Common myeloid progenitor, CD34-positive (primary cell): Measurements from ENCODE around the gene NOSIP.

Source experiments
- CTCF ChIA-PET: fragments of 350-600 bp; sonication (Branson Sonifier 250); formaldehyde crosslinking; loops from one replicate; lab custom pipeline; 2021; ENCODE audit warnings: antibody characterized with exemption; lab: Charles Lee
- POLR2A ChIA-PET: fragments of 350-600 bp; sonication (Branson Sonifier 250); formaldehyde crosslinking; loops from one replicate; lab custom pipeline; 2021; ENCODE audit warnings: antibody characterized with exemption; lab: Charles Lee
- DNase-seq, 3 donors: peaks; one replicate each; pipeline versions ENCODE4 v3.0.0 to v3.0.0-alpha.2; 2013
- H3K27ac ChIP-seq, 2 experiments: 1 replicate in 1 of 2; 2 replicates in 1 of 2; pipeline ENCODE4 v1.7.0; 2013; ENCODE audit warnings: inconsistent platforms in 2 of 2, low read length in 2 of 2, mild to moderate bottlenecking in 2 of 2, low read depth in 1 of 2, moderate library complexity in 1 of 2; ENCODE audit not compliant: severe bottlenecking in 2 of 2, insufficient read depth in 1 of 2, poor library complexity in 1 of 2
- H3K27me3 ChIP-seq, 5 experiments: replicated peaks in 2 of 5; 1 replicate in 3 of 5; 2 replicates in 2 of 5; pipeline versions ENCODE4 v1.6.1 to v1.7.0; 2013; ENCODE audit warnings: low read length in 4 of 5, mild to moderate bottlenecking in 2 of 5, moderate library complexity in 2 of 5, inconsistent platforms in 1 of 5; ENCODE audit not compliant: insufficient read depth in 5 of 5, control insufficient read depth in 4 of 5
- H3K36me3 ChIP-seq, 4 experiments: 1 replicate in 2 of 4; 2 replicates in 2 of 4; pipeline versions ENCODE4 v1.6.1 to v1.7.0; 2013; ENCODE audit warnings: low read length in 3 of 4, control low read depth in 1 of 4, mild to moderate bottlenecking in 1 of 4; ENCODE audit not compliant: control insufficient read depth in 4 of 4, insufficient read depth in 4 of 4
- H3K4me1 ChIP-seq, 4 experiments: 1 replicate in 3 of 4; 2 replicates in 1 of 4; pipeline versions ENCODE4 v1.6.1 to v1.7.1; 2013; ENCODE audit warnings: low read length in 3 of 4, mild to moderate bottlenecking in 3 of 4, control low read depth in 1 of 4, inconsistent platforms in 1 of 4, moderate library complexity in 1 of 4; ENCODE audit not compliant: control insufficient read depth in 4 of 4, insufficient read depth in 4 of 4; ENCODE audit errors: control extremely low read depth in 1 of 4
- H3K4me3 ChIP-seq, 7 experiments: 1 replicate in 4 of 7; 2 replicates in 3 of 7; pipeline versions ENCODE4 v1.5.1 to v1.7.0; 2013; ENCODE audit warnings: mild to moderate bottlenecking in 7 of 7, low read length in 6 of 7, moderate library complexity in 6 of 7, inconsistent platforms in 2 of 7, low read depth in 2 of 7, control low read depth in 1 of 7; ENCODE audit not compliant: insufficient read depth in 4 of 7, control insufficient read depth in 1 of 7; ENCODE audit errors: extremely low read depth in 1 of 7
- H3K9me3 ChIP-seq, 5 experiments: 1 replicate in 4 of 5; 2 replicates in 1 of 5; pipeline versions ENCODE4 v1.6.1 to v1.7.1; 2013; ENCODE audit warnings: low read length in 4 of 5, mild to moderate bottlenecking in 2 of 5, inconsistent platforms in 1 of 5, low read depth in 1 of 5, moderate library complexity in 1 of 5; ENCODE audit not compliant: control insufficient read depth in 4 of 5, insufficient read depth in 2 of 5; ENCODE audit errors: control extremely low read depth in 1 of 5
- WGBS: methylation state at CpG from one replicate; pipeline ENCODE4 v1.1.5; 2013; ENCODE audit not compliant: insufficient coverage; 5-methylcytosine and 5-hydroxymethylcytosine counted together

NOSIP gene

GRCh38 chr19:49594993-49595818 is 14.8 kb upstream of the NOSIP start:
- 94% methylated on average over 15 of the region's 35 CpGs for WGBS
- Histone ChIP-seq H3K9me3 (no peaks in the 10 kb centered on the region), H3K4me3 (no peak overlapping the region), H3K27me3 (no peaks in the 10 kb centered on the region), H3K4me1 (peaks cover 0 to 27% (median 22%) of the 10 kb centered on the region in 4 experiments), H3K36me3 (peaks cover 6 to 60% (median 42%) of the 10 kb centered on the region in 4 experiments), H3K27ac (no peak overlapping the region)
- no peak for DNase-seq
- POLR2A ChIA-PET = interaction anchor here (0.6 kb wide), 1 partner anchor 15 kb away, joined by 3 read pairs; the partner anchor contains the start of gene NOSIP
- CTCF ChIA-PET = interaction anchor here (0.6 to 1.0 kb wide), 2 partner anchors 76 to 121 kb away, joined by 3 to 4 read pairs; partner anchors contain the start of gene FLT3LG

DNA sequence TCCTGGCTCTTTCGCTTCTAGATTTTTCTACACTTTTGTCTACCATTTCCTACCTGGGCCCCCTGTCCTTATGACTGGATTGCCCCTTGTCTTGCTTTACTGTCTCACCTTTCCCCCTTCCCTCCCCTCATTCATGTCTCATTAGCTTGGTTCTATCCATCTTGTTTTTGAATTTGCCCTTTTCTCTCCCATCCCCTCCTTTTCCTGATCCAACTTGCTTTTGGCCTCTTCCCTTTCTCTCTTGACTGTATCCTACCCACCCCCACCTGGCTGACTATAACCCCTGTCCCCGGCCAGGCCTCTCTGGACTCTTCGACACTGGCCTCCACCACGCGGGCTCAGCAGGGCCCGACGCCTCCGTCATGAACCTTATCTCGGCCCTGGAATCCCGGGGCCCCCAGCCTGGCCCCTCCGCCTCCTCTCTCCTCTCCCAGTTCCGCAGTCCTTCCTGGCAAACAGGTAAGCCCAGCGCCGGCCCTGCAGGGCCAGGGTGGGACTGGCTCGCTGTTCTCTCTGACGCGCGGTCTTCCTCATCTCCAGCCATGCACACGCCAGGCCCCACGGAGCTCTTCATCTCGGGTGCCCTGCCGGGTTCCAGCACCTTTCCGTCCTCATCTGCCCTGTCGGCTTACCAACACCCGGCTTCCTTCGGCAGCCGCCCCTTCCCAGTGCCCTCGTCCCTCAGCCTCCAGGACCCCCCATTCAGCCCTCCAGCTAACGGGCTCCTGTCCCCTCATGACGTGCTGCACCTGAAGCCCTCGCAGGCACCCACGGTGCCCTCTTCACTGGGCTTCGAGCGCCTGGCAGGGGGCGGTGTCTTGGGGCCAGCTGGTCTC is 14.0 kb upstream of the NOSIP start:
- H3K36me3 ChIP-seq = peaks cover 2 to 52% (median 33%) of the 10 kb centered on the region in 4 experiments
- CTCF ChIA-PET = interaction anchor here (0.6 to 1.5 kb wide), 4 partner anchors 11 to 121 kb away, joined by 3 to 4 read pairs (median 3); partner anchors contain the start of gene FLT3LG
- no peak for DNase-seq
- no peaks in the 10 kb centered on the region for H3K27me3 ChIP-seq
- peak overlapping the region in 1 of 2 experiments; percentile 61 for H3K27ac ChIP-seq
- H3K4me1 ChIP-seq = peaks cover 0 to 29% (median 26%) of the 10 kb centered on the region in 4 experiments
- H3K4me3 ChIP-seq = no peak overlapping the region
- POLR2A ChIA-PET = interaction anchor here (0.6 to 5.2 kb wide), 2 partner anchors 14 to 47 kb away, joined by 3 to 28 read pairs; partner anchors contain the start of genes NOSIP, RRAS and SCAF1
- WGBS = 97% methylated on average over 33 of the region's 35 CpGs
- H3K9me3 ChIP-seq = no peaks in the 10 kb centered on the region

DNA sequence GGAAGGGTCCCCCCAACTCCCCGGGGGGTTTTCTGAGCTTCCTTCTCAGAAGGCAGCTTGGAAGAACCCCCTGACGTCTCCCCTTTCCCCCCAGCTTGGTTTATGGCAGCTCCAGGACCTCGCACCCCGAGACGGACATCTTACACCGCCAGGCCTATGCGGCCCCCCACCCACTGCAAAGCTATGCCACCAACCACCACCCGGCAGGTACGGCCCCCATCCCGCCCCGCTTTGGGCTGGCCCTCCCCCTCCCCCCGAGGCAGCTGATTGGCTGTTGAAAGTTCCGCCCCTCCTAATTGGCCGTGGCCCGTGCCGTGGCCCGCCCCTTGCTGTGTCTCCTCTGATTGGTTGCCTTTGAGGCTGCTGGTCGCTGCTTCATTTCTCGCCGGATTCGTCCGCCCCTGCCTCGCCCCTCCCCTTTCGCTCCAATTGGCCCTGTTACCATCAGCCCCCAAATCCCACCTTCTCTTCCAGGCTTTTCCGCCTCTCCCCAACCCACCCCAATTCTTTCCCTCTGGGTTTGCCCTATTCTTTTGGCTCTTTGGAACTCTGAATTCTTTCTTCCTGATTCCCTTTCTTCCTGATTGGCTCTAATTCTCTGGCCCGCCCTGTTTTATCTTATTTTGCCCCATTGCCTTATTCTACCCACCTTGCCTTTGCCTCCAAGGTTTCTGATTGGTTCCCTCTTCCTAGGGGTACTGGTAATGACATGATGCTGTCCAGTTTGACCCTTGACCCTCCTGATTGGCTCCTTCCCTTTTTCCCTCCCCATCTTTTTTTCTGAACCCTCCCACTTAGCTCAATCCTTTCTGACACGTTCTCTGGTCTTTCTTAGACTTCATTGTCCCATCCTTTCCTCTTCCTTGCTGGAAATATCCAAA is 13.1 kb upstream of the NOSIP start:
- POLR2A ChIA-PET = interaction anchor here (5.2 kb wide), 1 partner anchor 48 kb away, joined by 28 read pairs; the partner anchor contains the start of genes RRAS and SCAF1

GRCh38 chr19:49592486-49593232 is 12.3 kb upstream of the NOSIP start:
- H3K9me3 ChIP-seq = no peaks in the 10 kb centered on the region
- peaks cover 0 to 30% (median 27%) of the 10 kb centered on the region in 4 experiments for H3K4me1 ChIP-seq
- WGBS = 10% methylated on average over 24 of the region's 28 CpGs
- ChIA-PET POLR2A (interaction anchor here (1.0 to 5.2 kb wide), 2 partner anchors 48 to 84 kb away, joined by 3 to 28 read pairs; partner anchors contain the start of genes RRAS and SCAF1), CTCF (interaction anchor here (0.9 to 1.5 kb wide), 3 partner anchors 13 to 25 kb away, joined by 3 read pairs; partner anchors contain the start of gene NOSIP)
- DNase-seq = no peak
- peaks cover 2 to 38% (median 23%) of the 10 kb centered on the region in 4 experiments for H3K36me3 ChIP-seq
- H3K27me3 ChIP-seq = no peaks in the 10 kb centered on the region
- peak overlapping the region in 1 of 2 experiments; percentile 79 for H3K27ac ChIP-seq
- peak overlapping the region; percentile 79 to 96 (median 89) for H3K4me3 ChIP-seq

More for the DNA sequence above, 13.1 kb upstream of the NOSIP start:
- Histone ChIP-seq H3K36me3 (peaks cover 2 to 43% (median 26%) of the 10 kb centered on the region in 4 experiments), H3K4me3 (peak overlapping the region in 6 of 7 experiments; percentile 46 to 96 (median 90)), H3K4me1 (peaks cover 0 to 30% (median 27%) of the 10 kb centered on the region in 4 experiments), H3K27ac (peak overlapping the region in 1 of 2 experiments; percentile 79), H3K9me3 (no peaks in the 10 kb centered on the region), H3K27me3 (no peaks in the 10 kb centered on the region)
- DNase-seq = peak; percentile 90 to 93 (median 93)
- CTCF ChIA-PET = interaction anchor here (0.9 to 1.5 kb wide), 4 partner anchors 10 to 24 kb away, joined by 3 read pairs; partner anchors contain the start of gene NOSIP
- WGBS = 11% methylated on average over 19 of the region's 27 CpGs

DNA sequence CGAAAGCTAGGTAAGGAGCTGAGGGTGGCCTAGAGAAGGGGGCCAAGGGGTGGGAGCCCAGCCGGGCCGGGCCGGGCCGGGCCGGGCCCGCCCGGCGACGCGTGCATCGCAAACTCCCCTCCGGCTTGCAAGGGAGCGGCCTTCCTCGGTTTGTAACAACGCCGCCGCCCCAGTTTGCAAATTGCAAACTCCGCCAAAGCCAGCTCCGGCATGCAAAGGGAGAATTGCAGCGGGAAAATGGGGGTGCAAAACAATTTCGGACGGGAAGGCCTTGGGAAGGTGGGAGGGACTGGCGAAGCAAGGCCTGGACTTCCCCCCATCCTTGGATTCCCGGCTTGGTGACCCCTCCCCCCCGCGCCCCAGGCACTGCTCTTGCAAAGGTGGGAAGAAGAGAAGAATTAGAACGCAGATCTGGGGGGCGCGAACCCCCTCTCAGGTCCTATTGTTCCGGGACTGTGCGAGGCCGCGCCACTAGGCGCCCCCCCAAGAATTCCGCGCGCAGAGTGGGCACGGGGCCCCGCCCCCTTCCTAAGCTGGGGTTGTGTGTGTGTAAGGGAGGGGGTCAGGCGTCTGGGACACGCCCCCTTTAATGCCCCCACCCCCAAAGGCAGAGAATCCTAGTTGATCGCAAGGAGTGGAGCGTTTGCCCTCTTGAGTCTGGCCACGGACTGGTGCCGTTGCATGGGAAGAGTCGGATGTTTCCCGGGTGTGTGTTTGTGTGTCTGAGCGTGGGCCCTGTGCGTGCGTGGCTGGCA is 11.6 kb upstream of the NOSIP start:
- ChIA-PET CTCF (no interaction called here), POLR2A (interaction anchor here (0.6 to 5.2 kb wide), 3 partner anchors 20 to 84 kb away, joined by 3 to 28 read pairs (median 3); partner anchors contain the start of genes RRAS and SCAF1)
- Histone ChIP-seq H3K27ac (peak overlapping the region in 1 of 2 experiments; percentile 79), H3K4me1 (peaks cover 0 to 30% (median 27%) of the 10 kb centered on the region in 4 experiments), H3K36me3 (peaks cover 2 to 30% (median 17%) of the 10 kb centered on the region in 4 experiments), H3K9me3 (no peaks in the 10 kb centered on the region), H3K27me3 (no peaks in the 10 kb centered on the region), H3K4me3 (peak overlapping the region; percentile 79 to 96 (median 89))
- peak; percentile 34 to 73 (median 47) for DNase-seq
- WGBS = 0% methylated on average over 31 of the region's 51 CpGs
